Type B pancreatic cell (in vitro differentiated cells): ENCODE data around the gene TTBK1. TPM values are rescaled to one million over a fixed set of nuclear protein-coding genes. Genes with fewer than 3 reads are reported as not detected.

Experiments
- DNase-seq: peaks from one replicate; pipeline ENCODE4 v3.0.0; 2021; ENCODE audit warnings: mixed read lengths; ENCODE audit not compliant: unreplicated experiment; ENCODE audit errors: extremely low spot score
- H3K27ac Mint-ChIP-seq: 2 replicates; pipeline ENCODE4 v1.8.0; 2021; ENCODE audit warnings: mild to moderate bottlenecking, mixed read lengths
- H3K27me3 Mint-ChIP-seq: 2 replicates; pipeline ENCODE4 v1.8.0; 2021; ENCODE audit warnings: mixed read lengths
- H3K36me3 Mint-ChIP-seq: 2 replicates; pipeline ENCODE4 v1.8.0; 2021; ENCODE audit warnings: mixed read lengths
- H3K4me1 Mint-ChIP-seq: one replicate; pipeline ENCODE4 v1.8.0; 2021; ENCODE audit warnings: mixed read lengths; ENCODE audit not compliant: unreplicated experiment
- H3K4me3 Mint-ChIP-seq: 2 replicates; pipeline ENCODE4 v1.8.0; 2021; ENCODE audit warnings: mild to moderate bottlenecking, mixed read lengths
- H3K9me3 Mint-ChIP-seq: 2 replicates; pipeline ENCODE4 v1.8.0; 2021; ENCODE audit warnings: mixed read lengths
- total RNA-seq: library from RNA; stranded (reverse); gene quantifications from 2 replicates; pipeline ENCODE4 v1.2.1, GENCODE V29; 2021; ENCODE audit warnings: low replicate concordance
- TF ChIP-seq, protein P1 (sequence below): fragments of 200-600 bp; sonication (generic); conservative IDR thresholded peaks from 2 replicates; pipeline ENCODE4 v1.5.0; 2021; ENCODE audit warnings: antibody characterized with exemption, mild to moderate bottlenecking

TTBK1 gene
- total RNA-seq, 1 donor from 2014 or later = 1.7 TPM

DNA sequence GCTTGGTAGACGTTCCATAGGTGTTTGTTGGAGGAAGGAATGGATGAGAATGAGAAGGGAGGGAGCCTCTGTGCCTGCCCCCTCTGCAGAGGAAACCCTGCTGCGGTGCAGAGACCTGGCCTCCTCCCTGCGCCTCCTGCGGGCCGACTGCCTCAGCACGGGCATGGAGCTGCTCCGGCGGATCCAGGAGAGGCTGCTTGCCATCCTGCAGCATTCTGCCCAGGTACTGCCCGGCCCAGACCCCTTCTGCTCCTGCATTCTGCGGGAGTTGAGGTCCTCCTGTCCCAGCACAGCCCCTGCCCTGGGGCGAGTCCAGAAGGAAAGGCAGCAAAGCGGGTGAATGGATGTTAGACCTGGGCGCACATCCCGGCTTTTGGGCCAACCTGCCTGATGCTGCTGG, 20.1 kb upstream of the TTBK1 start:
- Mint-ChIP-seq H3K27me3 (no peaks in the 10 kb centered on the region), H3K9me3 (no peaks in the 10 kb centered on the region), H3K27ac (peak overlapping the region; percentile 22), H3K36me3 (peaks cover 7% of the 10 kb centered on the region), H3K4me1 (peaks cover 4% of the 10 kb centered on the region), H3K4me3 (no peak overlapping the region)
- TF ChIP-seq, protein P1, sequence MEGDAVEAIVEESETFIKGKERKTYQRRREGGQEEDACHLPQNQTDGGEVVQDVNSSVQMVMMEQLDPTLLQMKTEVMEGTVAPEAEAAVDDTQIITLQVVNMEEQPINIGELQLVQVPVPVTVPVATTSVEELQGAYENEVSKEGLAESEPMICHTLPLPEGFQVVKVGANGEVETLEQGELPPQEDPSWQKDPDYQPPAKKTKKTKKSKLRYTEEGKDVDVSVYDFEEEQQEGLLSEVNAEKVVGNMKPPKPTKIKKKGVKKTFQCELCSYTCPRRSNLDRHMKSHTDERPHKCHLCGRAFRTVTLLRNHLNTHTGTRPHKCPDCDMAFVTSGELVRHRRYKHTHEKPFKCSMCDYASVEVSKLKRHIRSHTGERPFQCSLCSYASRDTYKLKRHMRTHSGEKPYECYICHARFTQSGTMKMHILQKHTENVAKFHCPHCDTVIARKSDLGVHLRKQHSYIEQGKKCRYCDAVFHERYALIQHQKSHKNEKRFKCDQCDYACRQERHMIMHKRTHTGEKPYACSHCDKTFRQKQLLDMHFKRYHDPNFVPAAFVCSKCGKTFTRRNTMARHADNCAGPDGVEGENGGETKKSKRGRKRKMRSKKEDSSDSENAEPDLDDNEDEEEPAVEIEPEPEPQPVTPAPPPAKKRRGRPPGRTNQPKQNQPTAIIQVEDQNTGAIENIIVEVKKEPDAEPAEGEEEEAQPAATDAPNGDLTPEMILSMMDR = no peak
- DNase-seq = no peak

DNA sequence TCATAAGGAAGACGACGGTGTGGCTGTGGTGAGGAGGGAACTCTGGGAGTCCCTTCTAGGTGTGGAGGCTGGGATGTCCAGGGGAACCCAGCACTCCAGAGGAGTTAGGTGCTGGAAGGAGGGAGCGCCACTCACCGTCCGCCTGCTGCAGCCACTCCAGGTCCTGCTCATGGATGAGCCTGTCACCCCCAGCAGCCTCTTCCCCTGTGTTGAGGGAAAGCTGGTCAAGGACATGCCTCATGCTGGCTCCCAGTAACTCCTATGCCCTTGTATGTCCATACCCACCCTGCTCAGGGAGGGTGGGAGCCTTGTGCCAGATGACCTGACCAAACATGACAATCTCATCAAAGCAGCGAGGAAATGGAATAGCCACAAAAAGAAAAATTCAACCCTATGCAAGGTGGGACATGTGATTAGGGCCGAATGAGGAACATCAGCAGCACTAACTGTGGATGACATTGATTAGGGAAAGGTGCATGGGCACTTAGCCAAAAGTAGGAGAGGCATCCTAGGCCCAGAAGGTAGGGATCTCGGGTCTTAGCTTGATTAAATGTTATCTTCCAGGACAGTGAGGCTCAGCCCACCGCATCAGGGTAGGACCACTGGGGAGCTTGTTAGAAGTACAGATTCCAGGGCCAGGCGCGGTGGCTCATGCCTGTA, 17.0 kb upstream of the TTBK1 start:
- peaks cover 4% of the 10 kb centered on the region for H3K4me1 Mint-ChIP-seq

DNA sequence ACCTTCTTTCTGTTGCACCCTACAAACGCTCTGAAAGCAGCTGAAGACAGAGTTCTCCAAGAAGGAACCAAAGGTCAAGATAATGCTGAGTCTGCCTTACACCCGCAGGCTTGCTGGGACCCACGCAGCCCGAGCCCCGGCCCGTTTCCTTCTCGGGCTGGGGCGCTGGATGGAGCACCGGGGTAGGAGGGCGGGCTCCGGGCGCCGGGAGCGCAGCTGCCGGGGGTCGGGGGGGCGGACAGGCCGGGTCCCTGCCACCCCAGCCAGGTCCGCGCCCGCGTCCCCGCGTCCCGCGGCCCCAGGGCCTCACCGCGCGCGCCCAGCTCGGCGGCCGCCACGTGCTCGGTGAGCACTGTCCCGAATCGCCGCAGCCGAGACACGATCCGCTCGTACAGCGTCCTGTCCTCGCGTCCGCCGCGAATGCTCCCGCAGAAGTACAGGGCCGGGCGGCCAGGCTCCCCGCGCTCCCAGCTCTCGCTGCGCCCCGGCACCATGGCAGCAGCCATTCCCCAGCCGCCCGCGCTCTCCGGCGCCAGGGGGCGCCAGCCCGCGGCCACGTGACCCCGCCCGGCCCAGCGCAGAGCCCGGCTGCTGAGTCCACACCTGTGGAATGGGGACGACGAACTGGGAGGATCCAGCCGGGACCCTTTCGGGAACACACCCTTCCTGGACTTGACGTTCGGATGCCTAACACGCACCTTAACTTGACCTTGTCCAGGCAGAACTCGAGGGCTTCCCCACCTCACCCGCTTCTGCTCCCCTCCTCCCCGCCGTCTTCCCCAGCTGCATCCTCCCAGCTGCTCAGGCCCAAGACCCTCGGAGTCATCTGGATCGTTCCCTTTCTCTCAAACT, 14.1 kb upstream of the TTBK1 start, which contains the start of gene DNPH1:
DNPH1 (minus strand) TSS at position 531 of the 852 bp plus-strand sequence; CDS start at position 506, 25 bp downstream.
- Mint-ChIP-seq H3K4me1 (no peaks in the 10 kb centered on the region), H3K27me3 (peaks cover 22% of the 10 kb centered on the region), H3K36me3 (peaks cover 4% of the 10 kb centered on the region), H3K4me3 (peak within 1 kb of the TSS; percentile 89), H3K27ac (peak within 1 kb of the TSS; percentile 84), H3K9me3 (no peaks in the 10 kb centered on the region)
- TF ChIP-seq, protein P1 = peak; percentile 97
- peak; percentile 90 for DNase-seq

More for the DNA sequence above, 17.0 kb upstream of the TTBK1 start:
- H3K9me3 Mint-ChIP-seq = no peaks in the 10 kb centered on the region
- DNase-seq = no peak
- H3K27ac Mint-ChIP-seq = no peak overlapping the region
- peaks cover 7% of the 10 kb centered on the region for H3K36me3 Mint-ChIP-seq
- TF ChIP-seq, protein P1 = no peak
- H3K4me3 Mint-ChIP-seq = no peak overlapping the region
- H3K27me3 Mint-ChIP-seq = peaks cover 3% of the 10 kb centered on the region

DNA sequence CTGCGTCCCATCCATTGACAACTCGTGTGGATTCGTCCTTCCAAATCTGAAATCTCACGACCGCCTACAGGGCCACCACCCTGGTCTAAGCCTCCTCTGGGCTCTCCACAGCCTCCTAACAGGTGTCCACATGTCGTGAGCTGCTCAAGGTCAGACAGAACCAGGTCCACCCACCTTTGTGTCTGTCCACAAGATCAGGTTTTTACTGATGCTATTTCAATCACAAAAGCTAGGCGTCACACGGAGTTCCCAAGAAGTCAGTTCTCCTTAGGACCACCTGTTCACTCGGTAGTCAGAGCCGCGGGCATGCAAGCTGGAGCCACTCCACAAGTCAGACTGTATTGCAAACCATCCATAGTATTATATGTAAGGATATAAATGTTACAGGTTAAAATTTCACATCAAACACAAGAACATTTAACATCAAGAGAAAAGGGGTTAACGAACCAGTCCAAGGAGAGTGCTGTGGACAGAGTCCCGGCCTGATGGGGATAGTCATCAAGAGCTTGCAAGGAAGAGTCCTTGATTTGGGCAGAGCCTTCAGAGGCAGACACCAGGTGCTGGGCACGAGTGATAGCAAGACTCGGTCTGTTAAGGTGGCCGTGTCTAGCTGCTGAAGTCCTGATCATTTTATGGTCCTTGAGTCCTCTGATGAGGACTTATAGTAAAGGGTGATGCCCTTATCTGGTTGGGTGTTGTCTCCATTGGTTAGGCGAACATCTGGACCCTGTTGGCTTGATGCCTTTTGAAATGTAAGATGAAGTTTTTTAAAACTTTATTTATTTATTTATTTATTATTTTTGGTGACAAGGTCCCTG, 13.3 kb upstream of the TTBK1 start:
- H3K27me3 Mint-ChIP-seq = peaks cover 22% of the 10 kb centered on the region
- H3K4me3 Mint-ChIP-seq = peak overlapping the region; percentile 89
- H3K27ac Mint-ChIP-seq = peak overlapping the region; percentile 84
- TF ChIP-seq, protein P1 = no peak
- no peaks in the 10 kb centered on the region for H3K4me1 Mint-ChIP-seq
- DNase-seq = no peak
- no peaks in the 10 kb centered on the region for H3K9me3 Mint-ChIP-seq
- H3K36me3 Mint-ChIP-seq = no peaks in the 10 kb centered on the region

DNA sequence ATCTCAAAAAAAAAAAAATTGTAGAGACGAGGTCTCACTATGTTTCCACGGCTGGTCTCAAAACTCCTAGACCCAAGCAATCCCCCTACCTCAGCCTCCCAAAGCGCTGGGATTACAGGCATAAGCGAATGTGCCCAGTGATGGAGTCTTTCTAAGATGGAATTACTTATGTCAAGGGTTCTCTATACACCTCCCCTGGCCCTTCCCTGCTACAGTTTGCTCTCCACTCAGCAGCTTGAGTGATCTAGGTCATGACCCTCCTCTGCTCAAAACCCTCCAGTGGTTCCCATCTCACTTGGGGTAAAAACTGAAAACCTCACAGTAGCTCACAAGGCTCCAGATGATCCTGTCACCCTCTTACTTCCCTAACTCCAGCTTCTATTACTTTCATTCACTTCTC, 12.2 kb upstream of the TTBK1 start:
- Mint-ChIP-seq H3K4me1 (no peaks in the 10 kb centered on the region), H3K9me3 (no peaks in the 10 kb centered on the region)

More for the DNA sequence above, 12.2 kb upstream of the TTBK1 start:
- Mint-ChIP-seq H3K4me3 (peak overlapping the region; percentile 33), H3K27ac (no peak overlapping the region), H3K36me3 (no peaks in the 10 kb centered on the region), H3K27me3 (peaks cover 24% of the 10 kb centered on the region)
- TF ChIP-seq, protein P1 = no peak
- DNase-seq = no peak
